ENCODE measurements around the gene ZNHIT1. TPM values are rescaled to one million over a fixed set of nuclear protein-coding genes. Genes with fewer than 3 reads are reported as not detected.
A peak's percentile ranks its signal among the peaks of the same experiment; 100 is the strongest.

The ZNHIT1 gene
- total RNA-seq, 1 experiment from 2014 or later, result 57.2 TPM

GRCh38 chr7:101216860-101217387 lies 1.0 kb upstream of the ZNHIT1 start:
- Mint-ChIP-seq H3K36me3 (ENCODE audit: insufficient read depth, unreplicated experiment) (peaks cover 47% of the 10 kb centered on the region), H3K27me3 (ENCODE audit: unreplicated experiment) (no peaks in the 10 kb centered on the region), H3K4me3 (ENCODE audit: low read depth, unreplicated experiment) (peak overlapping the region; percentile 80), H3K4me1 (ENCODE audit: low read depth, unreplicated experiment) (peaks cover 15% of the 10 kb centered on the region), H3K27ac (ENCODE audit: unreplicated experiment) (peak overlapping the region; percentile 54), H3K9me3 (ENCODE audit: low read depth, unreplicated experiment) (no peaks in the 10 kb centered on the region)
- no peak for DNase-seq
- CTCF ChIA-PET, result interaction anchor here (0.6 to 2.3 kb wide), 6 partner anchors 15 to 364 kb away, joined by 3 to 19 read pairs (median 13); partner anchors contain the start of gene FIS1
- TF ChIP-seq, protein P1, sequence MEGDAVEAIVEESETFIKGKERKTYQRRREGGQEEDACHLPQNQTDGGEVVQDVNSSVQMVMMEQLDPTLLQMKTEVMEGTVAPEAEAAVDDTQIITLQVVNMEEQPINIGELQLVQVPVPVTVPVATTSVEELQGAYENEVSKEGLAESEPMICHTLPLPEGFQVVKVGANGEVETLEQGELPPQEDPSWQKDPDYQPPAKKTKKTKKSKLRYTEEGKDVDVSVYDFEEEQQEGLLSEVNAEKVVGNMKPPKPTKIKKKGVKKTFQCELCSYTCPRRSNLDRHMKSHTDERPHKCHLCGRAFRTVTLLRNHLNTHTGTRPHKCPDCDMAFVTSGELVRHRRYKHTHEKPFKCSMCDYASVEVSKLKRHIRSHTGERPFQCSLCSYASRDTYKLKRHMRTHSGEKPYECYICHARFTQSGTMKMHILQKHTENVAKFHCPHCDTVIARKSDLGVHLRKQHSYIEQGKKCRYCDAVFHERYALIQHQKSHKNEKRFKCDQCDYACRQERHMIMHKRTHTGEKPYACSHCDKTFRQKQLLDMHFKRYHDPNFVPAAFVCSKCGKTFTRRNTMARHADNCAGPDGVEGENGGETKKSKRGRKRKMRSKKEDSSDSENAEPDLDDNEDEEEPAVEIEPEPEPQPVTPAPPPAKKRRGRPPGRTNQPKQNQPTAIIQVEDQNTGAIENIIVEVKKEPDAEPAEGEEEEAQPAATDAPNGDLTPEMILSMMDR (IDR thresholded peaks at IDR 0.05; ENCODE audit: unreplicated experiment), result no peak
- intact Hi-C loops (cut with micrococcal nuclease; ENCODE audit: unreplicated experiment), result no loop called here
- BruUV-seq (replicated peaks), result TSS peak; percentile 62

- CTCF ChIA-PET, result interaction anchor here (0.5 to 2.3 kb wide), 8 partner anchors 14 to 134 kb away, joined by 3 to 19 read pairs (median 9); partner anchors contain the start of gene FIS1
- TSS peak; percentile 75 for BruUV-seq (replicated peaks)
- intact Hi-C loops (cut with micrococcal nuclease; ENCODE audit: unreplicated experiment), result no loop called here
- no peak for DNase-seq
- Mint-ChIP-seq H3K36me3 (ENCODE audit: insufficient read depth, unreplicated experiment) (peaks cover 60% of the 10 kb centered on the region), H3K27me3 (ENCODE audit: unreplicated experiment) (no peaks in the 10 kb centered on the region), H3K9me3 (ENCODE audit: low read depth, unreplicated experiment) (no peaks in the 10 kb centered on the region), H3K4me3 (ENCODE audit: low read depth, unreplicated experiment) (peak overlapping the region; percentile 80), H3K4me1 (ENCODE audit: low read depth, unreplicated experiment) (peaks cover 18% of the 10 kb centered on the region), H3K27ac (ENCODE audit: unreplicated experiment) (peak overlapping the region; percentile 89)
- TF ChIP-seq, protein P1 (IDR thresholded peaks at IDR 0.05; ENCODE audit: unreplicated experiment), result no peak
These were observed 516 bp downstream of the ZNHIT1 start for GRCh38 chr7:101218236-101219125.

DNA sequence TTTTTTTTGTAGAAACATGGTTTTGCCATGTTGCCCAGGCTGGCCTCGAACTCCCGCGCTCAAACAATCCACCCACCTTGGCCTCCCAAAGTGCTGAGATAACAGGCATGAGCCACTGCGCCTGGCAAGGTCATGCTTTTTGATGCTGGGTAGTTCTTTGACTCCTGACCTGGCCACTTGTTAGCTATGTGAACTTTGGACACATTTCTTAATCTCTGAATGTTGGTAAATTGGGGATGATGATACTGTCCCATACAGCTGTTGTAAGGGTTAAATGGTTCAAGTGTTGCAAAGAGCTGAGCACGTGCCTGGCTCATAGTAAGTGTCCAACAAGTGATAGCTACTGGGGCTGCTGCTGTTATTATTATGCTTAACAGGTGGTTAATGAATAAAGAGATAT lies 2.3 kb downstream of the ZNHIT1 start:
- peaks cover 18% of the 10 kb centered on the region for H3K4me1 Mint-ChIP-seq (ENCODE audit: low read depth, unreplicated experiment)
- H3K36me3 Mint-ChIP-seq (ENCODE audit: insufficient read depth, unreplicated experiment), result peaks cover 66% of the 10 kb centered on the region
- H3K9me3 Mint-ChIP-seq (ENCODE audit: low read depth, unreplicated experiment), result no peaks in the 10 kb centered on the region
- peak overlapping the region; percentile 80 for H3K4me3 Mint-ChIP-seq (ENCODE audit: low read depth, unreplicated experiment)
- H3K27ac Mint-ChIP-seq (ENCODE audit: unreplicated experiment), result no peak overlapping the region
- TF ChIP-seq, protein P1 (IDR thresholded peaks at IDR 0.05; ENCODE audit: unreplicated experiment), result no peak
- no peak for DNase-seq
- no TSS peak for BruUV-seq (replicated peaks)
- CTCF ChIA-PET, result no interaction called here
- intact Hi-C loops (cut with micrococcal nuclease; ENCODE audit: unreplicated experiment), result no loop called here
- H3K27me3 Mint-ChIP-seq (ENCODE audit: unreplicated experiment), result no peaks in the 10 kb centered on the region

GRCh38 chr7:101222275-101222830 lies 4.4 kb downstream of the ZNHIT1 start:
- TF ChIP-seq, protein P1 (IDR thresholded peaks at IDR 0.05; ENCODE audit: unreplicated experiment), result no peak
- peaks cover 55% of the 10 kb centered on the region for H3K36me3 Mint-ChIP-seq (ENCODE audit: insufficient read depth, unreplicated experiment)
- no TSS peak for BruUV-seq (replicated peaks)
- H3K4me1 Mint-ChIP-seq (ENCODE audit: low read depth, unreplicated experiment), result peaks cover 10% of the 10 kb centered on the region
- H3K4me3 Mint-ChIP-seq (ENCODE audit: low read depth, unreplicated experiment), result no peak overlapping the region
- CTCF ChIA-PET, result no interaction called here
- no peaks in the 10 kb centered on the region for H3K9me3 Mint-ChIP-seq (ENCODE audit: low read depth, unreplicated experiment)
- intact Hi-C loops (cut with micrococcal nuclease; ENCODE audit: unreplicated experiment), result no loop called here
- no peaks in the 10 kb centered on the region for H3K27me3 Mint-ChIP-seq (ENCODE audit: unreplicated experiment)
- no peak for DNase-seq
- no peak overlapping the region for H3K27ac Mint-ChIP-seq (ENCODE audit: unreplicated experiment)

Data from Calu3 (cell line).